ENCODE measurements around the gene PRSS27. TPM values are rescaled to one million over a fixed set of nuclear protein-coding genes. Genes with fewer than 3 reads are reported as not detected.

Gene PRSS27
- polyA plus RNA-seq, 1 donor (not counting 4 experiments of a cell fraction or from before 2014, with no cell fraction given), result 0.20 TPM

DNA sequence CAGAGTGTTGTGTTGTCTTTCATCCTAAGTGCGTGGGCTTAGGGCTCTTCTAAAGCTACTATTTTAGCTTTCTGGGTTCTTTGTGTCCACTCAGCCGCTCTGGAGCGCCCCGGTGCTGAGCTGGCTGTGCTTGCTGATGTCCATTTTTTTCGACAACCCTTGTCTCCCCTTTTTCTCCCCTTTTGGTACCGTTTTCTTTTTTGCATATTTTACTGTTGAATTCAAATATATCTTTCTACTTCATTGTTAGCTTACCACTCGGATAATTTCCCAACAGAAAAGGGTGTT, 33.7 kb upstream of the PRSS27 start:
- Histone ChIP-seq H3K9me3 (ENCODE audit: control insufficient read depth, low read depth, low read length) (no peaks in the 10 kb centered on the region), H3K27ac (ENCODE audit: control insufficient read depth, insufficient read depth, low read length) (peak overlapping the region; percentile 81), H3K9ac (ENCODE audit: control insufficient read depth, extremely low read depth, insufficient read depth, low read length) (peak overlapping the region; percentile 86), H4K20me1 (ENCODE audit: control insufficient read depth, extremely low read depth, insufficient read depth, low read length) (peaks cover 46% of the 10 kb centered on the region), H3K4me3 (ENCODE audit: control insufficient read depth in 2 of 3, extremely low read depth in 1 of 3, insufficient read depth in 2 of 3, low read depth in 1 of 3, low read length in 3 of 3) (peak overlapping the region; percentile 83 to 95 (median 85)), H3K4me2 (ENCODE audit: control insufficient read depth, extremely low read depth, insufficient read depth, low read depth, low read length) (peak overlapping the region; percentile 98), H3K36me3 (ENCODE audit: control insufficient read depth in 2 of 2, extremely low read depth in 1 of 2, insufficient read depth in 2 of 2, low read length in 2 of 2) (peaks cover 16 to 27% of the 10 kb centered on the region in 2 experiments), H2AFZ (ENCODE audit: control insufficient read depth, low read length) (no peak overlapping the region), H3K9me1 (ENCODE audit: control insufficient read depth, extremely low read depth, insufficient read depth, low read length) (peaks cover 2% of the 10 kb centered on the region), H3K27me3 (ENCODE audit: control insufficient read depth, extremely low read depth, insufficient read depth, low read length) (no peaks in the 10 kb centered on the region), H3K4me1 (ENCODE audit: control insufficient read depth, extremely low read depth, insufficient read depth, low read length) (peaks cover 22% of the 10 kb centered on the region), H3K79me2 (ENCODE audit: control insufficient read depth, insufficient read depth, low read length) (peaks cover 63% of the 10 kb centered on the region)
- FAIRE-seq (no peak), DNase-seq (ENCODE audit: low read depth, low spot score) (no peak)
- TF ChIP-seq EZH2 (IDR thresholded peaks at IDR 0.05; ENCODE audit: low read length), result no peak
- TF ChIP-seq, protein P1, sequence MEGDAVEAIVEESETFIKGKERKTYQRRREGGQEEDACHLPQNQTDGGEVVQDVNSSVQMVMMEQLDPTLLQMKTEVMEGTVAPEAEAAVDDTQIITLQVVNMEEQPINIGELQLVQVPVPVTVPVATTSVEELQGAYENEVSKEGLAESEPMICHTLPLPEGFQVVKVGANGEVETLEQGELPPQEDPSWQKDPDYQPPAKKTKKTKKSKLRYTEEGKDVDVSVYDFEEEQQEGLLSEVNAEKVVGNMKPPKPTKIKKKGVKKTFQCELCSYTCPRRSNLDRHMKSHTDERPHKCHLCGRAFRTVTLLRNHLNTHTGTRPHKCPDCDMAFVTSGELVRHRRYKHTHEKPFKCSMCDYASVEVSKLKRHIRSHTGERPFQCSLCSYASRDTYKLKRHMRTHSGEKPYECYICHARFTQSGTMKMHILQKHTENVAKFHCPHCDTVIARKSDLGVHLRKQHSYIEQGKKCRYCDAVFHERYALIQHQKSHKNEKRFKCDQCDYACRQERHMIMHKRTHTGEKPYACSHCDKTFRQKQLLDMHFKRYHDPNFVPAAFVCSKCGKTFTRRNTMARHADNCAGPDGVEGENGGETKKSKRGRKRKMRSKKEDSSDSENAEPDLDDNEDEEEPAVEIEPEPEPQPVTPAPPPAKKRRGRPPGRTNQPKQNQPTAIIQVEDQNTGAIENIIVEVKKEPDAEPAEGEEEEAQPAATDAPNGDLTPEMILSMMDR (optimal IDR thresholded peaks at IDR 0.05 in 1 of 3, IDR thresholded peaks at IDR 0.05 in 1 of 3, conservative IDR thresholded peaks at IDR 0.05 in 1 of 3; ENCODE audit: extremely low read depth in 1 of 3, insufficient read depth in 2 of 3, low read length in 3 of 3), result peak in 1 of 3 experiments; percentile 5
- dilution Hi-C loops (cut with MboI; ENCODE audit: extremely low pct_ligation_motif_present, low sequenced_read_pairs), result no loop called here

DNA sequence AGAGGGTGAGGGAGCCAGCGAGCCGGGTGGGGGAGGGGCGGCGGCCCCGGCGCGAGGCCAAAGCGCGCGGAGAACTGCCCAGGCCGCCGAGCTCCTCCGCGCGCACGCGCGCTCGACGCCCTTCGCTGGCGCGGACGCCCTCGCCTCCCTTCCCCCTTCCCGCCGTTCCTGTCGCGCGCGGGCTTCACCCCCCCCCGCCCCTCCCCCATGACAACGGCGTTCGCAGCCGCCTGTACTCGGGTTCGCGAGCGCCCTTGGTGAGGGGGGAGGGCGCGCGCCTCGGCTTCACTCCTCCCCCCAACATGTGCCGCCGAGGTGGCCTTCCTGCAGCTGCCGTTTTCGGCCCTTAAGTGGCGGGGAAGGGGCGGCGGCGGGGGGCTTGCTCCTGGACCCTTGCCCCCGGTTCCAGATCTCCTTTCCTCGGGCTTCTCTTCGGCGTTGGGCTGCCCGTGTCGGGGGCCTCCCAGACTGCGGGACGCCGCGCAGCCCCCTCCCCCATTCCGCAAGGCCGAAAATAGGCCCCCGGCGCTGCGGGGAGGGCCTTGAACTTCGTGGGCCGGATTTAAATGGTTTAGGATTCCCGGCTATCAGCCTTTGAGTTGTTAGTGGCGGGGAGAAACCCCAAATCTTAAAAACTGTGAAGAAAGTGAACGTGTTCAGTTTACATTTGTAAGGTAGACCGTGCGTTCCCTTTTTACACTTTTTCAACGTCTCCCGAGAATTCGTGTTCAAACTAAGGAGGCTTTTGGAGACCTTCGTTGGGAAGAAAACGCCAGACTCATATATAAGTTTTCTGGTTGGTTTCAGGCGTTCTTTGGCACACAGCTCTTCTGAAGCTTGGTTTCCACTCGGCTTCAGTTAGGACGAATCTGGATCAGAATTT, 33.1 kb upstream of the PRSS27 start:
- no peak for FAIRE-seq
- peak overlapping the region; percentile 86 for H3K9ac ChIP-seq (ENCODE audit: control insufficient read depth, extremely low read depth, insufficient read depth, low read length)
- H3K79me2 ChIP-seq (ENCODE audit: control insufficient read depth, insufficient read depth, low read length), result peaks cover 57% of the 10 kb centered on the region
- H2AFZ ChIP-seq (ENCODE audit: control insufficient read depth, low read length), result no peak overlapping the region
- no peaks in the 10 kb centered on the region for H3K9me3 ChIP-seq (ENCODE audit: control insufficient read depth, low read depth, low read length)
- DNase-seq (ENCODE audit: low read depth, low spot score), result no peak
- H3K9me1 ChIP-seq (ENCODE audit: control insufficient read depth, extremely low read depth, insufficient read depth, low read length), result peaks cover 2% of the 10 kb centered on the region
- H3K4me1 ChIP-seq (ENCODE audit: control insufficient read depth, extremely low read depth, insufficient read depth, low read length), result peaks cover 22% of the 10 kb centered on the region
- dilution Hi-C loops (cut with MboI; ENCODE audit: extremely low pct_ligation_motif_present, low sequenced_read_pairs), result no loop called here
- peaks cover 12 to 23% of the 10 kb centered on the region in 2 experiments for H3K36me3 ChIP-seq (ENCODE audit: control insufficient read depth in 2 of 2, extremely low read depth in 1 of 2, insufficient read depth in 2 of 2, low read length in 2 of 2)
- H3K27me3 ChIP-seq (ENCODE audit: control insufficient read depth, extremely low read depth, insufficient read depth, low read length), result no peaks in the 10 kb centered on the region
- H3K4me3 ChIP-seq (ENCODE audit: control insufficient read depth in 2 of 3, extremely low read depth in 1 of 3, insufficient read depth in 2 of 3, low read depth in 1 of 3, low read length in 3 of 3), result peak overlapping the region; percentile 83 to 95 (median 85)
- TF ChIP-seq, protein P1 (optimal IDR thresholded peaks at IDR 0.05 in 1 of 3, IDR thresholded peaks at IDR 0.05 in 1 of 3, conservative IDR thresholded peaks at IDR 0.05 in 1 of 3; ENCODE audit: extremely low read depth in 1 of 3, insufficient read depth in 2 of 3, low read length in 3 of 3), result no peak
- no peak for TF ChIP-seq EZH2 (IDR thresholded peaks at IDR 0.05; ENCODE audit: low read length)
- H3K4me2 ChIP-seq (ENCODE audit: control insufficient read depth, extremely low read depth, insufficient read depth, low read depth, low read length), result peak overlapping the region; percentile 98
- H3K27ac ChIP-seq (ENCODE audit: control insufficient read depth, insufficient read depth, low read length), result peak overlapping the region; percentile 81
- peaks cover 46% of the 10 kb centered on the region for H4K20me1 ChIP-seq (ENCODE audit: control insufficient read depth, extremely low read depth, insufficient read depth, low read length)
